Skeletal muscle tissue (tissue), 4 donors: ENCODE results near the gene LIME1. TPM values are rescaled to one million over a fixed set of nuclear protein-coding genes. Genes with fewer than 3 reads are reported as not detected.

ENCODE experiments used
- H3K27ac ChIP-seq: one replicate; pipeline ENCODE4 v1.7.0; 2013; ENCODE audit warnings: mild to moderate bottlenecking, low read depth, low read length, inconsistent platforms
- H3K27me3 ChIP-seq, 3 donors: one replicate each; pipeline ENCODE4 v1.7.0; 2013; ENCODE audit warnings: low read length in 3 of 3; ENCODE audit not compliant: control insufficient read depth in 3 of 3, insufficient read depth in 3 of 3
- H3K36me3 ChIP-seq, 3 donors: one replicate each; pipeline ENCODE4 v1.7.0; 2013; ENCODE audit warnings: low read length in 3 of 3; ENCODE audit not compliant: control insufficient read depth in 3 of 3, insufficient read depth in 3 of 3
- H3K4me1 ChIP-seq, 3 donors: one replicate each; pipeline ENCODE4 v1.7.0; 2013; ENCODE audit warnings: low read length in 3 of 3, mild to moderate bottlenecking in 3 of 3; ENCODE audit not compliant: control insufficient read depth in 3 of 3, insufficient read depth in 3 of 3
- H3K4me3 ChIP-seq, 3 donors: one replicate each; pipeline ENCODE4 v1.7.0; 2013; ENCODE audit warnings: low read length in 3 of 3
- H3K9ac ChIP-seq, 3 donors: one replicate each; pipeline ENCODE4 v1.7.0; 2013; ENCODE audit warnings: low read length in 3 of 3, mild to moderate bottlenecking in 3 of 3, moderate library complexity in 2 of 3, low read depth in 1 of 3
- H3K9me3 ChIP-seq, 3 donors: one replicate each; pipeline ENCODE4 v1.7.0; 2013; ENCODE audit warnings: low read length in 3 of 3; ENCODE audit not compliant: control insufficient read depth in 3 of 3
- total RNA-seq: library from RNA; depleted of rRNA; stranded (reverse); fragments of >200 nt; gene quantifications from one replicate; pipeline ENCODE4 v1.2.3, GENCODE V29; 2014
- donor health status: Osteomylitis.

The LIME1 gene
- total RNA-seq, 1 donor from 2014 or later, result 0.52 TPM

- Histone ChIP-seq H3K27me3 (no peaks in the 10 kb centered on the region), H3K9me3 (no peaks in the 10 kb centered on the region), H3K27ac (no peak overlapping the region), H3K4me1 (no peaks in the 10 kb centered on the region), H3K9ac (no peak overlapping the region), H3K4me3 (no peak overlapping the region), H3K36me3 (peaks cover 0 to 2% (median 0%) of the 10 kb centered on the region in 3 donors)
Observed at GRCh38 chr20:63750807-63751470, 14.5 kb downstream of the LIME1 start.

DNA sequence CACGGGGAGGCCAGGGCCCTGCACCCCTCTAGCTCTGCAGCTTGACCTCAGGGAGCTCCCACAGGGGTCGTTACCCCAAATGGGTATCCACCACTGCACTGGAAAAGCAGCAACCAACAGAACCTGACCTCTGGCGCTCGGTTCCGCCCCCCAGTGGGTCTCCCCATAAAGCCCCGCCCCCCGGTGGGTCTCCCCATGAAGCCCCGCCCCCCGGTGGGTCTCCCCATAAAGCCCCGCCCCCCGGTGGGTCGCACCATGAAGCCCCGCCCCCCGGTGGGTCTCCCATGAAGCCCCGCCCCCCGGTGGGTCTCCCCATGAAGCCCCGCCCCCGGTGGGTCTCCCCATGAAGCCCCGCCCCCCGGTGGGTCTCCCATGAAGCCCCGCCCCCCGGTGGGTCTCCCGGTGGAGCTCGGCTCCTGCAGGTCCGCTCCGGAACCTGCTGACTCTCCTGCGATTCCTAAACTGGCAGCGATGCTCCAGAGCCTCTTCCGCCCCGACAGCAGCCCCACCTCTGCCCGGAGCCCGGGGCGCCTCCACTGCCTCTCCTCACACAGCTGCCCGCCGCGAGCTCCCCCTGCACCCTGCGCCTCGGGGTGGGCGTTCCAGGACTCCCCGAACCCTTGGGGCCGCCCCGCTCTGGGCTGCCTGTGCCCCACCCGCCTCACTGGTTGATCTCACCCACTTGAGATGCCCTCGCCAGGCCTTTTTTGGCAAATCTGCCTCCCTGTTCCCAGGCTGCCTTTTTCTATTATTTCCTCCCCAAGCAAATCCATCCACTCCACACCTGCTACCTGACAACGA, 15.2 kb downstream of the LIME1 start:
- peaks cover 0 to 2% (median 0%) of the 10 kb centered on the region in 3 donors for H3K36me3 ChIP-seq
- H3K4me1 ChIP-seq, result no peaks in the 10 kb centered on the region
- H3K9ac ChIP-seq, result no peak overlapping the region
- H3K9me3 ChIP-seq, result no peaks in the 10 kb centered on the region
- no peak overlapping the region for H3K27ac ChIP-seq
- no peaks in the 10 kb centered on the region for H3K27me3 ChIP-seq
- H3K4me3 ChIP-seq, result no peak overlapping the region

DNA sequence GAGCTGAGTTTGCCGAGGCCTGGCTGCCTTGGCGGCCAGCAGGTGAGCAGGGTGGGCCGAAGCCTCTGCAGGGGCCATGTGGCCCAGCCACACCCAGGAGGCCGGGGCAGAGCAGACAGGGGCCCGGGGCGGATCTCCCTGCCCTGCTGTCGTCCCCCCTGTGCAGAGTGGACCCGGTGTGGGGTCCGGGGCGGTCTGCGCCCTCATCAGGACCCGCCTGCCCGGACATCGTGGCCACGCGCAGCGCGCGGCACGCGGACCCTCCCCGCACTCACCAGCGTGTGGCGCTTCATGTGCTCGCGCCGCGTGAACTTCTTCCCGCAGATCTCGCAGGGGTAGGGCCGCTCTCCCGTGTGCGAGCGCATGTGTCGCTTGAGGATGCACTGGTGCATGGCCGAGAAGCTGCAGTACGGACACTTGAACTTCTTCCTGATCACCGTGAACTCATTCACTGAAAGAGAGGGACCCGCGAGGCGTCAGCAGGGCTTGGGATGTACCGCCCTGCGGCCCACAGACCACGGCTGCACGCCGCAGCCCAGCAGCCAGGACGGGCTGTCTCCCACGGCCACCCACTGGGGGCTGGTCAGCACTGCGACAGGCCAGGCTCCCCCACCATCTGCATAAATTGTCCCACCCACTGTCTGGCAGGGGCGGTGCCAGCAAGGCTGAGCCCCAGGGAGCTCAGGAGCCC, 16.1 kb downstream of the LIME1 start:
- H3K4me3 ChIP-seq, result no peak overlapping the region
- H3K27me3 ChIP-seq, result no peaks in the 10 kb centered on the region
- no peak overlapping the region for H3K9ac ChIP-seq
- peaks cover 0 to 3% (median 0%) of the 10 kb centered on the region in 3 donors for H3K36me3 ChIP-seq
- H3K4me1 ChIP-seq, result no peaks in the 10 kb centered on the region
- H3K27ac ChIP-seq, result no peak overlapping the region
- no peaks in the 10 kb centered on the region for H3K9me3 ChIP-seq

GRCh38 chr20:63753381-63753780, 16.9 kb downstream of the LIME1 start:
- Histone ChIP-seq H3K9ac (no peak overlapping the region), H3K27me3 (no peaks in the 10 kb centered on the region), H3K9me3 (no peaks in the 10 kb centered on the region), H3K4me3 (no peak overlapping the region), H3K27ac (no peak overlapping the region), H3K4me1 (no peaks in the 10 kb centered on the region), H3K36me3 (peaks cover 0 to 3% (median 0%) of the 10 kb centered on the region in 3 donors)

DNA sequence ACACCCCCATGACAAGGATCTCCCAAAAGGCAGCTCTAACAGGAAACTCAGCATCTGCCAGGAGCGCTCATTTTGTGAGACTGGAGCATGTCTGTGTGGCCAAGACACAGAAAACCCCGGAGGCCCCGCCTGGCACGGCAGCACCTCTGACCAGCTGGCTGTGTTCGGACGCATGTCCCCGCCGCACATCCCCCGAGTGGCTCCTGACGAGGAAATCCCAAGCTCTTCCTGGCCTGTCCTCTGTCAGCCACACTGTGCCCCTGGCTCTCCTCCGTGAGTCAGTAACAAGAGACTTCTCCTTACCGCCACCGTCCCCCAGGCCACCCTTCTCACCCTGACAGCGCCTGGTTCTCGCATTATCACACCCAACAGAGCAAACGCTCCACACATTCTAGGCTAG, 17.5 kb downstream of the LIME1 start:
- no peaks in the 10 kb centered on the region for H3K4me1 ChIP-seq
- no peak overlapping the region for H3K27ac ChIP-seq
- no peak overlapping the region for H3K4me3 ChIP-seq
- H3K36me3 ChIP-seq, result peaks cover 0 to 3% (median 0%) of the 10 kb centered on the region in 3 donors
- no peaks in the 10 kb centered on the region for H3K27me3 ChIP-seq
- no peak overlapping the region for H3K9ac ChIP-seq
- H3K9me3 ChIP-seq, result no peaks in the 10 kb centered on the region

GRCh38 chr20:63755933-63756647, 19.6 kb downstream of the LIME1 start:
- Histone ChIP-seq H3K9me3 (no peaks in the 10 kb centered on the region), H3K36me3 (peaks cover 0 to 2% (median 0%) of the 10 kb centered on the region in 3 donors), H3K27me3 (no peaks in the 10 kb centered on the region), H3K27ac (no peak overlapping the region), H3K4me1 (no peaks in the 10 kb centered on the region), H3K9ac (no peak overlapping the region), H3K4me3 (no peak overlapping the region)

- no peak overlapping the region for H3K4me3 ChIP-seq
- H3K27ac ChIP-seq, result no peak overlapping the region
- H3K36me3 ChIP-seq, result peaks cover 0 to 2% (median 0%) of the 10 kb centered on the region in 3 donors
- H3K4me1 ChIP-seq, result no peaks in the 10 kb centered on the region
- no peaks in the 10 kb centered on the region for H3K9me3 ChIP-seq
- H3K27me3 ChIP-seq, result no peaks in the 10 kb centered on the region
- H3K9ac ChIP-seq, result no peak overlapping the region
Observed at GRCh38 chr20:63756648-63756991, 20.2 kb downstream of the LIME1 start.

DNA sequence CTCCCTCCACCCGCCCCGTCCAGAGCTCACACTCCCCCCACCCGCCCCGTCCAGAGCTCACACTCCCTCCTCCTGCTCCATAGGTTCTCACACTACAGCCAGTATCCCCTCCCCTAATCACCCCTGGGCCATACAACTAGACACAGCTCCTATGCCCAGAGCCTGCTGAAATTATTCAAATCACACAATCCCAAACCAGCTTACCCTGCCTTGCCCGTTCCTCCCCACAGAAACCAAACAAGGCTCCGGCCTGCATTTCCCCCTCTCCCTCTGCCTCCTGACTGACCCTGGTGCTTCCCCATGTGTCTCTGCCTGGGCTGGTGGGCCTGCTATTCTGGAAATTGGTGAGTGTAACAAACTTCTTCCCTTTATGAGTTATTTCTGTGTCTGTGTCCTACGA, 21.7 kb downstream of the LIME1 start:
- Histone ChIP-seq H3K27ac (no peak overlapping the region), H3K9ac (no peak overlapping the region), H3K27me3 (no peaks in the 10 kb centered on the region), H3K9me3 (no peaks in the 10 kb centered on the region), H3K4me1 (no peaks in the 10 kb centered on the region), H3K4me3 (no peak overlapping the region), H3K36me3 (peaks cover 0 to 2% (median 0%) of the 10 kb centered on the region in 3 donors)

- Histone ChIP-seq H3K9ac (no peak overlapping the region), H3K27me3 (no peaks in the 10 kb centered on the region), H3K4me1 (no peaks in the 10 kb centered on the region), H3K36me3 (peaks cover 0 to 5% (median 3%) of the 10 kb centered on the region in 3 donors), H3K27ac (no peak overlapping the region), H3K9me3 (no peaks in the 10 kb centered on the region), H3K4me3 (no peak overlapping the region)
Observed at GRCh38 chr20:63759377-63759901, 23.0 kb downstream of the LIME1 start.
